T1000 (cell line): ENCODE measurements around the gene SLC26A9.

Experiments
- DNase-seq: peaks from one replicate; lab custom pipeline; 2025; ENCODE audit warnings: mixed read lengths; lab: John Stamatoyannopoulos, UW

Gene SLC26A9

DNA sequence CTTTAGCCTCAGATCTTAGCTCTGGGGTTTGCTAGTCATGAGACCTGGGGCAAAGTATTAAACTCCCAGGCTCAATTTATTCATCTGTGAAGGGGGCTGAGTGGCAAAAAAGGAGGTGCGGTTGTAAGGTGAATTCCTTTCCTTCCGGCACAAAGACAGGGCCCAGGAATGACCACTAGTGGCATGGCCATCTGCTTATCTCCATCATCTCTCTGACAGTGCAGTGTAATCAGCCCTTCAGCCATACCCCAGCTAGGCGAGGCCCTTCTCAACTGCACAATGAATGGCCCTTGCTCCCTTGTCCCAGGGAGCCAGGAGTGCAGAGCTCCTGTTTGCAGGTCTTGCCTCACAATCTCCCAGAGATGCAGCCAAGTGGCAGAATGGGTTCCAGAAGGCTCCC is 5.6 kb upstream of the SLC26A9 start:
- no peak for DNase-seq

DNA sequence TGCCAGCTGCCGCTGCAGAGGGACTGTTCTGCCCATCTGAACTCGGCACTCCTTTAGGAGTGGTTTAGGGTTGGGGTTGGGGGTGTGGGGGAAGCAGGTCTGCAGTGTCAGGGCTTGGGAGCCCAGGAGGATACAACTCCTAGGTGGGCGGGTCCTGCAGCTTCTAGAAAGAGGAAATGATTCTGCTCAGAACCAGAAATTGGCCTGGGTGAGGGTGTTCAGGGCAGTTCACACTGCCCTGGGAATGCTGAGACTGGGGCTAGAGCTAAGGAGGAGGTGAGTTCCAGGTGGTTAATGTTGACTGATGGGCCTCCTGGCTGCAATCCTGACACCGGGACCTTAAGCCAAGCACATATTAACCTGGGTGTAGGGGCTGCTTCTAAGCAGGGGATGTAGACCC is 4.8 kb upstream of the SLC26A9 start:
- DNase-seq = no peak

DNA sequence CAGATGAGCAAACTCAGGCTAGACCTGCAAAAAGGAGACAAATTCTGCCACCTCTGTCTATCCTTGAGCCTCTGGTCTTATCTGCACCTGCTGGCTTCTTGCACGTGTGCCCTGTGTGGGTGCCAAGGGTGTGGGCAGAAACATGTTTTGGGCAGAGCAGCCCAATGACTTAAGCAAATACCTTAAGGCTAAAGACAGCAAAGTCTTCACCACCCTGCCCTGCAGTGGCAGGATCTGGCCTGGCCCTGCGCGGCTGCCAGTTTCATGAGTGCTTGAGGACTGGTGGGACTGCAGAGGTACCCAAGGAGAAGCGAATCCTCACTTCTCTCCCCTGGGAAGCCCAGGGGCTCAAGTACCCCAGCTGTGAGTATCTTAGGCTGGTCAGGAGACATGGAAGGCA is 3.8 kb upstream of the SLC26A9 start:
- no peak for DNase-seq

DNA sequence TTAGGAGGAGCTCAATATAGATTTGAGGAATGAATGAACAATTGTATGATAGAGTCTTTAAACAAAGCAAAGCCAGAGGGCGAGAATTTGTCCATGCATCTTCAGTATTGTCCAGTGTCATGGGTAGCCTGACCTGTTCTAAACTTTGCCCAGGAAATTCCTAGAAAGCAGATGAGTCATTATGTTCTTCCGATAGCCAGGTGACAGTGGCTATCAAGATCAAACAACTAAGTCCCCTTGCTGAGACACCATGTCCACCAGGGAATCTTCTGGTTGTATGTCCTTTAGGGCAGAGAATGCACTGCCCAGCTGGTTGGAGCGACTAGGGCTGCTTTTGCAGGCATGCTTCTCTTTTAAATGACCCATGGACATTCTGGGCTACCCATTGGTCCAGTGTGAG is 1.8 kb upstream of the SLC26A9 start:
- no peak for DNase-seq

DNA sequence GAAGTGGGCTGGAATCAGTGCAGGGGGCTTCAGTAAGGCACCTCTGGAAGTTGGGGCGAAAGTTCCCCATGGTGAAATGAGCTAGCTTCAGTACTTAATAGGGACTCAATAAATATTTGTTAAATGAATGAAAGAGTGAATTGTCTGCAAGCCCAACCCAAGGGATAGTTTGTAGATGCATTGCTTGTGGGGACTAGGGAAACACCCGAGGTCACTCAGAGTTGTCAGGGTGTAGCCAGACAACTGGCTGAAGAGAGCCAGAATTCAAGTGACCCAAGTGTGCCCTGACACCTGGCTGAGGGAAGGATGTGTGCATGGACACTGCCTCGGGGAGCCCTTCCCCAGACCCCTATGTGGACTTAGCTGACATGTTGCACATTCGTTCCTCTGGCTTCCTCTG is 1.3 kb upstream of the SLC26A9 start:
- no peak for DNase-seq

DNA sequence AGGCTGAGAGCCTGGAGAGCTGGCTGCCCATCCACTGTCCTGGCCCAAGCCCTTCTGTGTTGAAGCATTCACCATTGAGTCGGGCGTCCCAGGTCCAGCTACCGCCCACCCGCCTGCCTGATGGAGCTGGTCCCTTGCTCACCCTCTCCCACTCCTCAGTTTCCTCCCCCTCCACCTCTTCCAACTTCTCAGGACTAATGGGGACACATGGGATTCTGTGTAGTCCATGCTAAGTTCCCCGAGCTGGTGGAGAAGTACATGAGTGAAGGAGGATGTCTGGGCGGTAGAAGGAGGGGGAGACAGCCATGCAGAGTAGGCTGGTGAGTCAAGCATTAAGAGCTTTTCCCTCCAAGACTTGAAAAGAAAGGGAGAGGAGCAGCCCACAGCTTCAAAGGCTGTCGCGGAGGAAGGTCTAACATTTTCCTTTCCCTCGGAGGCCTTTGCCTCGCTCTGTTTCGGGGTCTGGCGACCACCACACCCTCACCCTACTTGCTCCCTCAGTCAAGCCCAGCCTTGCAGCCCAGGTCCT is 561 bp downstream of the SLC26A9 start:
- no peak for DNase-seq

DNA sequence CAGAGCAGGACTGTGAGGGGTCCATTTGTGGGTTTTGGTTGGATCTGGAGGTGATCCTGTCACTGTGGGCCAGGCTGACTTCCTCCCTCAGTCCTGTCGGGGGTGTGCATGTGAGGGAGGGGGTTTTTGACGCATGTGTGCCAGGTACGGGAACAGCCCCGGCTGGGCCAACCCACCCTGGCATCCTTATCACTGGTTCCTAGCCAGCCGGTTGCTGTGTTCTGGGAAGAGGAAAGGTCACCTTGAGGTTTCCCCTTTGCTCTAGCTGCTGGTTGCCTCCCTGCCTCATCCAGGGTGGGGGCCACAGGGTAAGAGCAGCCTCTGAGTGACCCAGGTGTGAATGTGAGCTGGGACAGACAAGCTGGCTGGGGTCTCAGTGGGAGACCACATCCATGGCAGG is 2.5 kb downstream of the SLC26A9 start:
- DNase-seq = no peak

DNA sequence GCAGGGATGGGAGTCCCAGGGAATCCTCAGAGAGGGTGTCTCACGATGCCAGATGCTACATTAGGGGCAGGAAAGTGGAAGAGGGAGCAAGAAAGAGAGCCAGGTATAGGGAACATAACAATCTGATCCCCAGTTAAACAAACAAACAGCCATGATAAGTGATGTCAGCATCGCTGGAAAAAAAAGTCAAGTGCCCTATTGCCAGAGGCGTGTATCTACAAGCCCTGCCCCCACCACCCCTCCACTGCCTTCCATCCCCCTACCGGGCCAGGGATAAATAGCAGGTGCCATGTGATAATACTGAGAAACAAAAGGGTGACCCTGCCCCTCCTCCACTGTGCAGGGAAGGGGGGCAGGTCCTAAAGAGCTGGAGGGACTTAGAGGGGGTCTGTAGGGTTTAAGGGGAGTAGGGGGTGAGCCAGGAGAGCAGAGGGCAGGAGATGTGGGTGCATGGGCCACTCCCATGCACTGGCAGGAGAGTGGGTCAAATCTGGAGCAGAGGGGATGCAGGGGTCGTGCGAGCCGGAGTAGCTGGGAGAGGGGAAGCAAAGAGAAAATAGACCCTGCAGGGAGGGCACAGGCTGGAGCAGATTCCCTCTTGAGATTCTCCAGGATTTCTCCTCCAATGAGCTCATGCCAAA is 3.4 kb downstream of the SLC26A9 start:
- DNase-seq = no peak

DNA sequence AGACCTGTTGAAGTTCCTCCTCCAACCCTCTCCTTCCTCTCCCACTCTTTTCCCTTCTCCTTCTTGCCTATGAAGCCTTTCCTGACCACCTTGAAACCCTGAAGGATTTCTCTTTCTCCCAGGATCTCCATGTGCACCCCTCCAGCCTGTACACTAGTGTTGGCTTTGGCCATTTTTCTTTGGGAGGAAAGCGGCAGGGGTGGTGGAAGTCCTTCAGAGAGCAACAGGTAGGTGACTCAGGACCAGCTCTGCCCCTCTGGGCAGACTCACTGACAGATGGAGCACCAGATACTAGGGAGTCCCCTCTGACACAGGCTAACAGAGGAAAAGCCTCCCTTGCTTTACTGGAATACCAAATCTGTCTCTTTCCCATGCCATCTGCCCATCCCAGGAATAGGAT is 4.6 kb downstream of the SLC26A9 start:
- no peak for DNase-seq

DNA sequence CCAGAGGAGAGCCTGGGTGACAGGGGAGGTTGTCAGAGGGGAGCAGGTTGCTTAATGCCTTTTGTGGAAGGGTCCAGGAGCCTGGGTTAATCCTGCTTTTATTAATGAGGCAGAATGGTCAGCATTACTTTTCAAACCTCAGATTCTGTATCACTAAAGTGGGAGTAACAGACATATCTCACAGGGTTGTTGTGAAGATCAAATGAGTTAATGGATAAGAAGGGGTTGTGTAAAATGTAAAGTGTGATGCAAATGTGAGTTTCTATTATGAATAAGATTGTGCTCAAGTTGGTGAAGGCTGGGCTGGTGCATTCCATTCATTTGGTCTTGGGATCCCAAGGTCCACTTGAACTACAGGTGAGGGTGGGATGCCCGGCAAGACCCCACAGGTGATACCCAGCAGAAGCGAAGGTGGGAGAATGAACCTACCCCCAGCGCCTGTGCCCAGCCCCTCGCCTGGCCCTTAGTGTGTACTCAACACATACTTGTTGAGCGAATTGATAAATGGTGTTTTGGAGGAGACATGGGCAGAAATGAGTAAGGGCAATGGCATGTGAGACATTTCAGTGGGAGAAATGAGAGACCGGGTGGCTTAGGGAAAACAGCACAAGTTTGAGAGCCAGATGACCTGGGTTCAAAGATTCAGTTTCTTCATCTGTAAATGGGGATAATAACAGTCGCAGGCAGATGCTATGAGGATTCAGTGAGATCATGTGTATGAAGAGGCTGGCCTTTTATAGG is 6.2 kb downstream of the SLC26A9 start:
- no peak for DNase-seq

DNA sequence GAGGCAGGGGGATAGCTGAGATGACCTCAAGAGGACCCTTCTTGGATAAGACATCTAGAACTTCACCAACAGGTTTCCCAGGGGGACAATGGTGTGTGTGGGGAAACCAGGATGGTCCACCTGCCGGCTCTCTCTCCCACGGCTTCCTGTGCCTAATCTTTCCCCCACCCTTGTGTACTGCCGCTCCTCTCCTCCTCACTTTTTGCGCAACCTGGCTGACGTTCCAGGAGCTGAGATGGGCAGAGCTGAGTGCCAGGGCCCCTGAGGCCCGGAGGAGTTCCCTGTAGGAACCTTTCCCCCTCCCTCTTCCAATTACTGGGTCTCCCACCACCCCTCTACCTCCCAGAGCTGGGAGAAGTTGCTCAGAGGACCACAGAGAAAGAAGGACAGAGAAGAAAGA is 6.9 kb downstream of the SLC26A9 start:
- no peak for DNase-seq

DNA sequence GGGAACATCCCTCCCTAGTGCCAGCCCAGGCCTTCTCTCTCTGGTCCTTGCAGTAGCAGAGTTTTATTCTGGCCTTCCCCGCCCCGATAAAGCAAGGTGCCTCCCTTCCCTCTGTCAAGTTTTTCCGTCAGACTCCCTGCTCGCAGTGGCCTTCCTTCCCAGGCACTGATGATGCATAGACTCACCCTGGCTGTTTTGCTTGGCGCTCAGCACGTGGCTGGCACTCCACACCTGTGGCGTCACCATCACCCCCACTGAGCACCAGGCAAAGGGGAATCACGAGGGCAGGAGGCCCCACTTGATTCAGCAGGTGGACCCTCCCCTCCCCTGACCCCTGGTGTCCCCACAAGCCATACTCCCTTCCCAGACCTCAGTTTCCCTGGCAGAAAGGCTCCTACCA is 7.4 kb downstream of the SLC26A9 start:
- DNase-seq = no peak

DNA sequence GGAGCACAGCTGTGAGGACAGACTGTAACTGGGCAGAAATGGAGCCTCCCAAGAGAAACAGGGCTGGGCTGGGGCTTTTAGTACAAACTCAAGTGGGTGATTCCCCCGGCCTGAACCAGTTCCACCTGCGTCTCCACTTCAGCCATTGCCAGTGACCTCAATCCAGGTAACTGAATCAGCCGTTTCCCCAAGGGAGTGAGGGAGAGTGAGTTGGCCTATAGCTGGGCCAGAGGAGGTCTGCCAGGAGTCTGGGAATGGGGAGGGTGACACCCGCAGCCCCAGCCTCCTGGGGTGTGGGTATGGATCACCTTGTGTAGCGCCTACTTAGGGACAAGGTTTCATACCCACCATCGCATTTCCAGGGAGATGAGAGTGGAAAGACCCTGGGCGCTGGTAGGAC is 8.5 kb downstream of the SLC26A9 start:
- DNase-seq = no peak

DNA sequence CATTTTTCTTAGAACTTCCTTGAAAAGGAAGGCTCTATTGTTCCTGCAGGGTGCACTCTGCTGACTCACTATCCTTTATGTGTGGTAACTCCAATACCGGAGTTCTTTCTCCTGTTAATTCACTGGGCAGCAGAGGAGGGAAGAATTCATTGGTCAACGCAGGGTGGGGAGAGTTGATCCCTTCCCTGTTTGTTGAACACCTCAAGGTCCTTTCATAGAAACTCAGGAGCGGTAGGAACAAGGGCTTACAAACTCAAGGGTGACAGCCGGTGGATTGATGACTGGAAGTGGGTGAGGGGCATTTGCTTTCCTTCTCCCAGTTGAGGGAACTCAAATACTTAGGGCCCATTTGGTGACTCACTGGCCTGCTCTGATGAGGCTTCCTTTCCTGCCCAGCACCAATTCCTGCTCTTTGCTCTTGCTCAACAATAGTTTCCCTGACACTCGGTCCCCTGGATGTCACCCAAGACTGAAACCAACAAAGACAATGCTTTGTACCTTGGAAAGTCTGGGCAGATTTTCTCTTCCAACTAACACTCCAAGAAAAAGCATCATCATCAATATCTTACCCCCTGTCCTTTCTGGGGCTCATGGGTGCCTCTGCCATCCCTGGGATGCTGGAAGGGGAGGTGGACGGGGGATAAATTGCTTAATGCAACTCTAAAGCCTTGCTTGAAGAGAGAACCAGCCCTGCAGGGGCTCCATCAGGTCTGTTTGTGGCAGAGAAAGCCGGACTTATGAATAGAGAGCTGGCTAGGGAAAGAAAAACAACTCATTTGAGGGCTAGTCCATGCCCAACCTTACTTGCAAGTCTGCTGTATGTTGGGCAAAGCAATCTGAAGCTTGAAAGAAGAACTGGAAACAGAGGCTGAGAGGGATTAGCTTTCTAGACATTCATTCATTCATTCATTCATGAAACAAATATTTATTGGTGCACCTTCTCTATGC is 9.3 kb downstream of the SLC26A9 start:
- DNase-seq = no peak

DNA sequence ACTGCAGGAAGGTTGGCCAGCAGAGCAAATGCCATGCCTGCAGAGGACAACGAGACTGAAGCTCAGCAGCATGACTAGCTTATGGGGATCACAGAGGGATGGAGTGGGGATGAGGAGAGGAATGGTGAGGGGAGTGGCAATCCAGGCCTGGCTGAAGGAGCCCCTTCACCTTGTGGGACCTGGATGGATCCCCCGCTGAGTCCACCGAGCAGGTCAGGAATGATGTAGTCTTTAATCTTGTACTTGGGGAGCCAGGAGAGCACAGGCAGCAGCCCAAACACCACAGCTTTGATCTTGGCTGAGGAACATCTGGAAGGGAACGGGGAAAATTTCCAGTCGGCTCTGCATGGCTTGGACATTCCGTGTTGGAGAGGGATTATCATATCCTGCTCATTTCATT is 10.5 kb downstream of the SLC26A9 start:
- no peak for DNase-seq

DNA sequence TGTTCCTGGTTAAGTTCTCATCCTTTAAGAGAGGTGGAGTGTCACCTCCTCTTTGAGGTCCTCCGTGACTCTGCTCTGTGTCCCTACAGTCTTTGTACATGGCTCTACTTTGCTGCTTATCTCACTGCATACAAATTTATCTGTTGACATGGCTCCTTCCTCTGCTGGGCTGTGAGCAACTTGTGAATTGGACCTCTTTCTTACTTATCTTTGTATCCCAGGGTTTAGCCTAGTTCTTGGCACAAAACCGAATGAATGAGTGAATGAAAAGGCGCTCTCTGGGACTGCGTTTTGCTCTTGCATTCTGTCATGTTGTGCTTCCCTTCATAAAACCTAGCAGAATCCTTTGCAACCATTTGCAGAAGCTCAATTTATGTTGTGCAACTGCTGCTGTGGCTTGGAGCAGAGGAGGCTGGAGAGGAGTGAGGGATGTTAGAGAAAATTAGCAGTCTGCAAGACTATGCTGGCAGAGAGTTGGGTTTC is 12.4 kb downstream of the SLC26A9 start:
- DNase-seq = no peak

DNA sequence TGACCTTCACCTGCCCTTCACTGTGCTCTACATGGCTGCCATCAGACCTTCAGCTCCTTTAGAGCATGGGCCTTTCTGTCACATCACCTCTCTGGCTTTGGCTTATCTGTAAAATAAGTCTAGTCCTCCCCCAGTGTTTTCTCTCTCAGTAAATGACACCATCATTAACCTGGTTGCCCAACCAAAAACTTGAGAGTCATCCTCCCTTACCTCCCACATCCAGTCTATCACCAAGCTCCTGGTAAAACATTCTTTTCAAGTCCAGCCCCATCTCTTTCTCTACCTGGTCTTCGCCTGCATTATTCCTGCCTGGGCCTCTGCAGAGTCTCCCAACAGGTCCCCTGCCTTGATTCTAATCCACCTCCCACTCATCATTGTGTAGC is 13.1 kb downstream of the SLC26A9 start:
- no peak for DNase-seq

DNA sequence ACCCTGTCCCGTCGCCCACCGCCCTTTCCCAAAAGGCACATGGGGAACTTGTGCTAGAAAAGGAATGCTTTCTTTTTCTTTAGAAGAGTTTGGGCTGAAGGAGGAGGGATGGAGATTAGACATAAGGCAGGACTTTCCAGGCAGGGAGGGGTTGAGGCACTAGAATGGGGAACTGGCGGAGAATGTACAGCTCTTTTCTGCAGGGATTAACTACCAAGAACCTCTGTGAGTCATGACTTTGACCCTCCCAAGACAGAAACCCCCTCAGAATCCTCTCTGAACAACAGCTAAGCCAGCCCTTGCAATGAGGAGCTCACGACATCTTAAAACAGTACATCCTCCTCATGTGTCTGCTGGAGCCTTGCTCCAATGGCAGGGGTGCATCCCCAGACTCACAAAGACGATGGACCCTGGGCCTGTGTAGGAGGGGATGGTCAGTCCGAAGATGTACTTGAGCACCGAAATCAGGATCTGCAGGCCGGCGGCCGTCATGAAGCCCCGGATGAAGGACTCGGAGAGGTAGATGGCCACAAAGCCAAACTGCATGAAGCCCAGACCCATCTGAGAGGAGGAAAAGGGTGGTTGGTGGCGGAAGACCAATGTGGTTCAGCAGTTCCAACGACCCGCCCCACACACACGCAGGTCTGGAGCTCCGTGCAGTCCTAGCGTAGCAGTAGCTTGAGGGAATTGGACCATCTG is 13.6 kb downstream of the SLC26A9 start:
- DNase-seq = no peak

DNA sequence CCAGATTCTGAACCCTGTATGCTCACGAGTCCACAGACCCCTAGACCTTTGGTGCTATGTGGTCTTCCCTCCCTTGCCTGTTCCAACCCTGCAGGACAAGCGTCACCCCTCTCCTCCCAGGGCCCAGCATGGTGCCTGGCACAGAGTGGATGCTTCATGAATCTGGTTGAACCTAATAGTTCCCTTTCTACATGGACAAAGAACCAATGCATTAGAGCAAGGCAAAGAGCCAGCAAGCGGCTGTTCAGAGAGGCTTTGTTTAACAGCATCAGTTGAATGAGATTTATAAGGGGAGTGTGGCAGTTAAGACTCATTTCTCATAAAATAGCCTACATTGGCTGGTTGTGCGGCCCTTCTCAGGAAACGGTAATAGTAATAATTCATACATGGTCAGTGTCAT is 14.9 kb downstream of the SLC26A9 start:
- no peak for DNase-seq

DNA sequence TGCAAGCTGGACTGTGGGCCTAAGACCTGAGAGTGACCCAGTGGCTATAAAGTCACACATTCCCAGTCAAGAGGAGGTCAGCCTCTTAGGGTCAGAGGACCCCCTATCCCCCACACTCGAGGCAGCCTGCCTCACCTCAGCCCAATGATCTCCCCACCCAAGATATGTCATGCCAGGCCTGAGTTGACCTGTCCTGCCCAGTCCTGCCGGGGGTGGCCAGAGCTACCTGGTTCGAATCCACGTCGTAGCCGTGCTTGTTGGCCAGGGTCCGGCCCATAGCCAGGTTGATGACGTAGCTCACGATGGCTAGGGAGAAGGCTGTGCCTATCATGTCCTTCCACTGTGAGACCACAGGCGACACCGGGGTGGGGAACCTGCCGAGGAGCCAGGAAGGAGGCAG is 15.6 kb downstream of the SLC26A9 start:
- no peak for DNase-seq

DNA sequence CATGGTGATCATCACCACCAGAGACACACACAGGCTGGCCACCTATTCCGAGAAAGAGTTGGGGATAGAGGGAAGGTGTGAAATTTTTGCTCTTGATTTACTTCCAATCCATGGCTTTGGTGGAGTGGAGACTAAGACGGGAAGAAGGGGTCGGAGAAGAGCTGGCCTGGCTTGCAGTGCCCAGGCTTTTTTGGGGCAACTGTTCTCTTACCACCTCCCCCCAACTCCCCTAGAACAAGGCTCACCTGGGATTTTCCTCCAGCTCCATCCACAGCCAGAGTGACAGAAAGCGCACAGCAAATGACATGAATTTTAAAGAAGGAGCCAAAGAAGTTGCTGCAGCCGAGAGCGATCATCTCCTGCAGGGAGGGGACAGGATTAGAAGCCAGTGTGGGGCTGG is 16.0 kb downstream of the SLC26A9 start:
- no peak for DNase-seq

DNA sequence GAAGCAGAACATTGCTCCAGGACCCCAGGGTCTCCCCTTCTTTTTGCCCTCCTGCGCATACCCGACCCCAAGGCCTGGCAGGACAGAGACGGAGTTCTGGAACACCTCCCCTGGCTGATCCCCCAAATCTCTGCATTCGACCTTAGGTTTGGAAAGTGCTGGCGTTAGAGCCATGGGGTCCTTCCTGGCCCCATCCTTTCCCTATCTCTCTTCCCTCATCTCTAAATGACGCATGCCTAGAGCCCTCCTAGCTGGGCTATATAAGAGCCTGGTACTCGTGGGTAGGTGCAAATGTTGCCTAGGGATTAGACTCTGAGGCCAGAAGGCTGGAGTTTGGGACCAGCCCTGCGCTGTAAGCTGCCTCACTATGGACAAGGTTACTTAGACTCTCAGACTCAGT is 16.6 kb downstream of the SLC26A9 start:
- no peak for DNase-seq
